CD4-positive, alpha-beta memory T cell (primary cell): ENCODE measurements around the gene IFT122. TPM values are rescaled to one million over a fixed set of nuclear protein-coding genes. Genes with fewer than 3 reads are reported as not detected.

Experiments used
- CTCF ChIA-PET: fragments of 350-600 bp; sonication (Branson Sonifier 250); formaldehyde crosslinking; loops from one replicate; lab custom pipeline; 2021; ENCODE audit warnings: inconsistent platforms; ENCODE audit not compliant: partially characterized antibody; lab: Charles Lee
- POLR2A ChIA-PET: fragments of 350-600 bp; sonication (Branson Sonifier 250); formaldehyde crosslinking; loops from one replicate; lab custom pipeline; 2021; ENCODE audit not compliant: partially characterized antibody; lab: Charles Lee
- DNase-seq, 5 donors: peaks; one replicate each; pipeline versions ENCODE4 v3.0.0 to v3.0.0-alpha.2; 2020 to 2022; ENCODE audit warnings: mixed read lengths in 1 of 5
- H3K27ac ChIP-seq: one replicate; pipeline ENCODE4 v1.7.0; 2013; ENCODE audit warnings: low read depth, low read length
- H3K27me3 ChIP-seq: 2 replicates; pipeline ENCODE4 v1.7.0; 2013; ENCODE audit warnings: mild to moderate bottlenecking, low read length, moderate library complexity; ENCODE audit not compliant: insufficient read depth
- H3K36me3 ChIP-seq: 2 replicates; pipeline ENCODE4 v1.7.0; 2013; ENCODE audit warnings: mild to moderate bottlenecking, low read length, moderate library complexity; ENCODE audit not compliant: insufficient read depth
- H3K4me1 ChIP-seq: 2 replicates; pipeline ENCODE4 v1.7.0; 2013; ENCODE audit warnings: mild to moderate bottlenecking, low read length, moderate library complexity; ENCODE audit not compliant: insufficient read depth
- H3K4me3 ChIP-seq, 2 donors: one replicate each; pipeline ENCODE4 v1.7.0; 2013; ENCODE audit warnings: low read length in 2 of 2, mild to moderate bottlenecking in 1 of 2
- H3K9me3 ChIP-seq, 2 donors: one replicate each; pipeline ENCODE4 v1.7.0; 2013; ENCODE audit warnings: low read length in 2 of 2, control low read depth in 1 of 2; ENCODE audit not compliant: control insufficient read depth in 1 of 2
- H3K27ac Mint-ChIP-seq, 7 donors: one replicate each; pipeline ENCODE4 v1.8.0; 2020 to 2021; ENCODE audit warnings: mixed read lengths in 7 of 7, mild to moderate bottlenecking in 6 of 7, inconsistent platforms in 3 of 7, moderate library complexity in 3 of 7
- H3K27me3 Mint-ChIP-seq, 2 donors: one replicate each; pipeline ENCODE4 v1.8.0; 2020 to 2021; ENCODE audit warnings: mixed read lengths in 2 of 2
- H3K36me3 Mint-ChIP-seq, 2 donors: one replicate each; pipeline ENCODE4 v1.8.0; 2020 to 2021; ENCODE audit warnings: mixed read lengths in 2 of 2, inconsistent platforms in 1 of 2, mild to moderate bottlenecking in 1 of 2
- H3K4me1 Mint-ChIP-seq, 4 donors: one replicate each; pipeline ENCODE4 v1.8.0; 2020 to 2021; ENCODE audit warnings: mixed read lengths in 4 of 4, mild to moderate bottlenecking in 1 of 4
- H3K4me3 Mint-ChIP-seq, 8 donors: one replicate each; pipeline ENCODE4 v1.8.0; 2020 to 2021; ENCODE audit warnings: mixed read lengths in 8 of 8, mild to moderate bottlenecking in 7 of 8, moderate library complexity in 6 of 8, inconsistent platforms in 3 of 8
- H3K9me3 Mint-ChIP-seq, 8 donors: one replicate each; pipeline ENCODE4 v1.8.0; 2020 to 2021; ENCODE audit warnings: mixed read lengths in 8 of 8, mild to moderate bottlenecking in 5 of 8, inconsistent platforms in 3 of 8, moderate library complexity in 1 of 8
- intact Hi-C: fragments of 100-400 bp; cut with micrococcal nuclease; formaldehyde crosslinking; loops from one replicate; pipeline ENCODE4 v1.15.1; 2023
- polyA plus RNA-seq, 2 donors: library from polyadenylated mRNA; unstranded; fragments of 300-500 nt; fragmentation: Illumina TruSeq; gene quantifications; one replicate each; pipeline ENCODE4 v1.2.3, GENCODE V29; 2021
- total RNA-seq, 2 experiments: library from RNA; stranded (reverse); gene quantifications; one replicate each; pipeline ENCODE4 v1.2.3, GENCODE V29; 2021

IFT122 gene
- total and polyA plus RNA-seq, 4 experiments from 2014 or later: 5.3 to 21.8 (median 12.9) TPM

GRCh38 chr3:129461022-129461421 lies 21.0 kb downstream of the IFT122 start:
- no peaks in the 10 kb centered on the region for H3K27me3 Mint-ChIP-seq
- no peaks in the 10 kb centered on the region for H3K36me3 ChIP-seq
- H3K4me1 ChIP-seq: no peaks in the 10 kb centered on the region
- no peaks in the 10 kb centered on the region for H3K27me3 ChIP-seq
- no peak for DNase-seq
- H3K4me1 Mint-ChIP-seq: peaks cover 0 to 14% (median 2%) of the 10 kb centered on the region in 4 donors
- H3K4me3 Mint-ChIP-seq: no peak overlapping the region
- H3K4me3 ChIP-seq: no peak overlapping the region
- no peak overlapping the region for H3K27ac ChIP-seq
- H3K27ac Mint-ChIP-seq: peak overlapping the region in 1 of 7 donors; percentile 15
- H3K9me3 ChIP-seq: no peaks in the 10 kb centered on the region
- ChIA-PET CTCF (no interaction called here), POLR2A (no interaction called here)
- H3K9me3 Mint-ChIP-seq: peaks cover 0 to 2% (median 0%) of the 10 kb centered on the region in 8 donors
- intact Hi-C loops: no loop called here
- H3K36me3 Mint-ChIP-seq: peaks cover 12 to 23% of the 10 kb centered on the region in 2 donors

- H3K4me1 ChIP-seq: no peaks in the 10 kb centered on the region
- CTCF ChIA-PET: no interaction called here
- peaks cover 0 to 14% (median 2%) of the 10 kb centered on the region in 4 donors for H3K4me1 Mint-ChIP-seq
- no peak overlapping the region for H3K4me3 Mint-ChIP-seq
- peaks cover 0 to 2% (median 0%) of the 10 kb centered on the region in 8 donors for H3K9me3 Mint-ChIP-seq
- POLR2A ChIA-PET: no interaction called here
- DNase-seq: no peak
- H3K4me3 ChIP-seq: no peak overlapping the region
- intact Hi-C loops: no loop called here
- H3K9me3 ChIP-seq: no peaks in the 10 kb centered on the region
- H3K36me3 ChIP-seq: no peaks in the 10 kb centered on the region
- peaks cover 12 to 20% of the 10 kb centered on the region in 2 donors for H3K36me3 Mint-ChIP-seq
- no peak overlapping the region for H3K27ac ChIP-seq
- H3K27me3 Mint-ChIP-seq: no peaks in the 10 kb centered on the region
- H3K27me3 ChIP-seq: no peaks in the 10 kb centered on the region
- peak overlapping the region in 1 of 7 donors; percentile 53 for H3K27ac Mint-ChIP-seq
Observed at GRCh38 chr3:129461461-129462146, 21.6 kb downstream of the IFT122 start.

GRCh38 chr3:129462361-129462968 lies 22.4 kb downstream of the IFT122 start:
- H3K27ac ChIP-seq: no peak overlapping the region
- no peaks in the 10 kb centered on the region for H3K9me3 ChIP-seq
- no peak for DNase-seq
- ChIA-PET CTCF (no interaction called here), POLR2A (interaction anchor here (1.0 kb wide), 1 partner anchor 22 kb away, joined by 4 read pairs; the partner anchor contains the start of genes IFT122 and MBD4)
- Mint-ChIP-seq H3K4me3 (no peak overlapping the region), H3K36me3 (peaks cover 12 to 14% of the 10 kb centered on the region in 2 donors), H3K27ac (peak overlapping the region in 2 of 7 donors; percentile 37 to 73), H3K27me3 (no peaks in the 10 kb centered on the region), H3K9me3 (peaks cover 0 to 2% (median 0%) of the 10 kb centered on the region in 8 donors), H3K4me1 (peaks cover 0 to 14% (median 2%) of the 10 kb centered on the region in 4 donors)
- intact Hi-C loops: no loop called here
- H3K4me3 ChIP-seq: no peak overlapping the region
- no peaks in the 10 kb centered on the region for H3K36me3 ChIP-seq
- no peaks in the 10 kb centered on the region for H3K4me1 ChIP-seq
- H3K27me3 ChIP-seq: no peaks in the 10 kb centered on the region

GRCh38 chr3:129463094-129463493 lies 23.1 kb downstream of the IFT122 start:
- DNase-seq: no peak
- Histone ChIP-seq H3K27ac (no peak overlapping the region), H3K36me3 (no peaks in the 10 kb centered on the region), H3K4me3 (no peak overlapping the region), H3K27me3 (no peaks in the 10 kb centered on the region), H3K9me3 (no peaks in the 10 kb centered on the region), H3K4me1 (no peaks in the 10 kb centered on the region)
- H3K36me3 Mint-ChIP-seq: peaks cover 13 to 14% of the 10 kb centered on the region in 2 donors
- peaks cover 0 to 2% (median 0%) of the 10 kb centered on the region in 8 donors for H3K9me3 Mint-ChIP-seq
- no peaks in the 10 kb centered on the region for H3K27me3 Mint-ChIP-seq
- ChIA-PET POLR2A (interaction anchor here (1.0 kb wide), 1 partner anchor 23 kb away, joined by 4 read pairs; the partner anchor contains the start of genes IFT122 and MBD4), CTCF (interaction anchor here (2.2 kb wide), 1 partner anchor 28 kb away, joined by 6 read pairs; no protein-coding TSS in a partner anchor)
- no peak overlapping the region for H3K27ac Mint-ChIP-seq
- H3K4me1 Mint-ChIP-seq: peaks cover 0 to 14% (median 2%) of the 10 kb centered on the region in 4 donors
- H3K4me3 Mint-ChIP-seq: no peak overlapping the region
- intact Hi-C loops: no loop called here

GRCh38 chr3:129463716-129464115 lies 23.7 kb downstream of the IFT122 start:
- POLR2A ChIA-PET: no interaction called here

GRCh38 chr3:129467932-129468331 lies 27.9 kb downstream of the IFT122 start:
- no peaks in the 10 kb centered on the region for H3K27me3 ChIP-seq
- H3K27ac ChIP-seq: no peak overlapping the region
- peaks cover 0 to 14% (median 8%) of the 10 kb centered on the region in 4 donors for H3K4me1 Mint-ChIP-seq
- no peak overlapping the region for H3K4me3 ChIP-seq
- intact Hi-C loops: no loop called here
- peaks cover 13 to 23% of the 10 kb centered on the region in 2 donors for H3K36me3 Mint-ChIP-seq
- CTCF ChIA-PET: no interaction called here
- H3K4me3 Mint-ChIP-seq: no peak overlapping the region
- POLR2A ChIA-PET: no interaction called here
- H3K4me1 ChIP-seq: peaks cover 13% of the 10 kb centered on the region
- H3K27ac Mint-ChIP-seq: peak overlapping the region in 1 of 7 donors; percentile 46
- no peaks in the 10 kb centered on the region for H3K36me3 ChIP-seq
- no peak for DNase-seq
- H3K9me3 ChIP-seq: no peaks in the 10 kb centered on the region
- H3K9me3 Mint-ChIP-seq: no peaks in the 10 kb centered on the region
- no peaks in the 10 kb centered on the region for H3K27me3 Mint-ChIP-seq

More at GRCh38 chr3:129463716-129464115, 23.7 kb downstream of the IFT122 start:
- no peaks in the 10 kb centered on the region for H3K27me3 Mint-ChIP-seq
- H3K4me1 ChIP-seq: peaks cover 3% of the 10 kb centered on the region
- H3K27ac ChIP-seq: no peak overlapping the region
- H3K36me3 ChIP-seq: no peaks in the 10 kb centered on the region
- no peak overlapping the region for H3K4me3 Mint-ChIP-seq
- no peak for DNase-seq
- no peak overlapping the region for H3K27ac Mint-ChIP-seq
- H3K4me1 Mint-ChIP-seq: peaks cover 1 to 11% (median 3%) of the 10 kb centered on the region in 4 donors
- no peaks in the 10 kb centered on the region for H3K27me3 ChIP-seq
- H3K4me3 ChIP-seq: no peak overlapping the region
- H3K9me3 ChIP-seq: no peaks in the 10 kb centered on the region
- CTCF ChIA-PET: interaction anchor here (2.2 kb wide), 1 partner anchor 27 kb away, joined by 6 read pairs; no protein-coding TSS in a partner anchor
- intact Hi-C loops: no loop called here
- peaks cover 13 to 14% of the 10 kb centered on the region in 2 donors for H3K36me3 Mint-ChIP-seq
- H3K9me3 Mint-ChIP-seq: peaks cover 0 to 2% (median 0%) of the 10 kb centered on the region in 8 donors

GRCh38 chr3:129469026-129469425 lies 29.0 kb downstream of the IFT122 start:
- H3K4me1 ChIP-seq: peaks cover 13% of the 10 kb centered on the region
- CTCF ChIA-PET: interaction anchor here (0.7 to 3.9 kb wide), 3 partner anchors 20 to 159 kb away, joined by 3 to 16 read pairs (median 3); no protein-coding TSS in a partner anchor
- POLR2A ChIA-PET: interaction anchor here (1.2 to 2.3 kb wide), 4 partner anchors 28 to 353 kb away, joined by 3 to 10 read pairs (median 5); partner anchors contain the start of genes IFT122 and MBD4
- intact Hi-C loops: no loop called here
- no peaks in the 10 kb centered on the region for H3K27me3 Mint-ChIP-seq
- H3K4me1 Mint-ChIP-seq: peaks cover 0 to 14% (median 8%) of the 10 kb centered on the region in 4 donors
- DNase-seq: peak in 3 of 5 donors; percentile 7 to 28 (median 23)
- no peak overlapping the region for H3K27ac ChIP-seq
- H3K9me3 ChIP-seq: no peaks in the 10 kb centered on the region
- no peak overlapping the region for H3K4me3 Mint-ChIP-seq
- no peak overlapping the region for H3K4me3 ChIP-seq
- no peaks in the 10 kb centered on the region for H3K27me3 ChIP-seq
- peak overlapping the region in 6 of 7 donors; percentile 18 to 77 (median 39) for H3K27ac Mint-ChIP-seq
- H3K36me3 Mint-ChIP-seq: peaks cover 13 to 21% of the 10 kb centered on the region in 2 donors
- no peaks in the 10 kb centered on the region for H3K36me3 ChIP-seq
- H3K9me3 Mint-ChIP-seq: no peaks in the 10 kb centered on the region
